SK-MEL-5 (cell line): ENCODE data around the gene PFKFB3. TPM values are rescaled to one million over a fixed set of nuclear protein-coding genes. Genes with fewer than 3 reads are reported as not detected.
"Not testable (repeated sequence)": the region's sequence is repeated elsewhere in the genome, so short reads cannot be mapped to it uniquely, and the experiment has no call there.

Source experiments
- DNase-seq: peaks from one replicate; pipeline ENCODE4 v3.0.0-alpha.2; 2016; ENCODE audit warnings: low read depth, low spot score
- in situ Hi-C: cut with HindIII; loops from 2 replicates; pipeline ENCODE4 v1.10.0; 2016; ENCODE audit warnings: low sequenced_read_pairs, high pct_unique_total_duplicates, low pct_unique_long_range_greater_than_20kb
- total RNA-seq: library from RNA; depleted of rRNA; stranded (reverse); fragments of >200 nt; shearing (Covaris generic); gene quantifications from 2 replicates; pipeline ENCODE4 v1.2.3, GENCODE V29; 2014

Gene PFKFB3
- total RNA-seq, 1 experiment from 2014 or later: 17.9 TPM

GRCh38 chr10:6225263-6225814 is 22.6 kb downstream of the PFKFB3 start:
- no peak for DNase-seq
- in situ Hi-C loops: no loop called here

GRCh38 chr10:6226216-6226615 is 23.5 kb downstream of the PFKFB3 start:
- in situ Hi-C loops: no loop called here
- DNase-seq: no peak

- in situ Hi-C loops: no loop called here
- no peak for DNase-seq
Measured at GRCh38 chr10:6227346-6227745, 24.6 kb downstream of the PFKFB3 start.

DNA sequence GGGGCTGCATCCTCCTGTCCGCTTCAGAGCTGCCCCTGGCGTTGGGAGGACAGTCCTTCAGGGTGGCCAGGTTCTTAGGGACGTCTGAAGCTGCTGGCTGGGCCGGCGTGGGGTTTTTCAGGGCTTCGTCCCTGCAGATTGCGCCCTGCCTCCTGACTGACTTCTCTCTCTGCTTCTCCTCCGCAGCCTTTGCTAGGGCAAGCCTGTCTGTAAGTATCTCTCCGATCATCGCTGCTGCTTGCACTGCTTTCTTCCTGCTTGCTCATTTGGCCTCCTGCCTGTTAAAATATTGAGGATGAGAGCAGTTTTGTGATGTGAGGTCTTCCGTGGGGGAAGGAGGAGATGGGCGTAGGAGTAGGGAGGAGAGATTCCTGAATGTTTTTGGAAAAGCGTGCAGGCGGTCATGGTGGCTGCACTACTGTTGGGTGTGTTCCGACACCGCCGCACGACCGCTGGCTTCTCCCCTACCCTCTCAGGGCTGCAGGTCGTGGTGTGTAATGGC is 25.3 kb downstream of the PFKFB3 start:
- in situ Hi-C loops: no loop called here
- DNase-seq: no peak

- in situ Hi-C loops: no loop called here
- no peak for DNase-seq
Measured at GRCh38 chr10:6228647-6229046, 25.9 kb downstream of the PFKFB3 start.

DNA sequence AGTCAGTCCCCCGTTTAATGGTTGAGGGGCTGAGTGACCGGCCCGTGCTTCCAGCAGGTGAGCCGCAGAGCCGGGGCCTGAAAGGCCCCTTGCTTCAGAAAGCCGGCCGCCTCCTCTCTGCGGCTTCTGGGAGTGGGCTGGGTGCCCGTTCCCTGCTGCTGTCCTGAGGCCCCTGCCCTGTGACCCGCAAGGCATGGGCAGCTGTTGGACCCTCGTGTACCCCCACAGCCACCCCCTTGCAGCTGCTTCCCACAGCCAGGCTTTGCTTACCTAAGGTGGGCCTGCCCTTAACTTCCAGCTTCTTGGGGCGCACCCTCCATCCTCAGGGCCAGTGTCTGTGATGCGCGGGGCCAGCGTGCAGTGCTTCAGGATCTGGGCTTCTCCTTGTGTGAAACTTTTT is 26.6 kb downstream of the PFKFB3 start:
- in situ Hi-C loops: no loop called here
- DNase-seq: no peak

GRCh38 chr10:6229746-6230145 is 27.0 kb downstream of the PFKFB3 start:
- in situ Hi-C loops: no loop called here
- no peak for DNase-seq

DNA sequence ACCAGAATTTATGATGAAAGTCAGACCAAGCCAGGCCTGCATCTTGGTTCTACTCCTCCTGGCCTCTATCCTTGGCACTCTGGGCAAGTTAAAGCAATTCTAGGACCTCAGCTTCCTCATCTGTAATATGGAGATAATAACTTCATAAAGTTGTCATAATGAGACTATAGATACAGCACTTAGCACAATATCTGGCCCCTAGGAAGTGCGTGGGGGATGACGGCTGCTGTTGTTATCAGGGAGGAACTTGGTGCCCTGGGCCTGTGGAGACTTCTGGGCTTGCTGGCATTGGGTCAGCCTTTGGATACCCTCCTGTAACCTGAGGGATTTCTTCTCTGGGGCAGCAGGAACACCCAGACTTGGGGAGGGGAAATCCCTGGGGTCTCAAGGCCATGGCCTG is 27.6 kb downstream of the PFKFB3 start:
- DNase-seq: no peak
- in situ Hi-C loops: no loop called here

GRCh38 chr10:6231146-6231545 is 28.4 kb downstream of the PFKFB3 start:
- no peak for DNase-seq
- in situ Hi-C loops: no loop called here

DNA sequence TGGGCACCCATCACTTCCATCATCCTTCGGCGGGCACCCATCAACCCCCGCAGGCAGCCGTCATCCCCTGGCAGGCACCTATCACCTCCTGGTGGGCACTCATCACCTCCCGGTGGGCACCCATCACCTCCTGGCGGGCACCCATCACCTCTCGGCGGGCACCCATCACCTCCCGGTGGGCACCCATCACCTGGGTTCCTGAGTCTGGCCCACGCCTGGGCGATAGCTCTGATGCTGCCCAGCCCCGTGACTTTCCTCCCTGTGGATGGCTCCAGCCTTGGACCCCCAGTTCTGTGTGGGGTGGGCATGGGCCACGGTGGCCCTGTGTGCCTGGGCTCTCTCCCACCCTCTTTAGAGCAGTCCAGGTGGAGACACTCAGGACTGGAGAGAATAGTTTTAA is 29.0 kb downstream of the PFKFB3 start:
- no peak for DNase-seq
- in situ Hi-C loops: no loop called here

GRCh38 chr10:6232225-6232807 is 29.6 kb downstream of the PFKFB3 start:
- in situ Hi-C loops: no loop called here
- no peak for DNase-seq

- no peak for DNase-seq
- in situ Hi-C loops: no loop called here
Measured at GRCh38 chr10:6232846-6233724, 30.4 kb downstream of the PFKFB3 start.

DNA sequence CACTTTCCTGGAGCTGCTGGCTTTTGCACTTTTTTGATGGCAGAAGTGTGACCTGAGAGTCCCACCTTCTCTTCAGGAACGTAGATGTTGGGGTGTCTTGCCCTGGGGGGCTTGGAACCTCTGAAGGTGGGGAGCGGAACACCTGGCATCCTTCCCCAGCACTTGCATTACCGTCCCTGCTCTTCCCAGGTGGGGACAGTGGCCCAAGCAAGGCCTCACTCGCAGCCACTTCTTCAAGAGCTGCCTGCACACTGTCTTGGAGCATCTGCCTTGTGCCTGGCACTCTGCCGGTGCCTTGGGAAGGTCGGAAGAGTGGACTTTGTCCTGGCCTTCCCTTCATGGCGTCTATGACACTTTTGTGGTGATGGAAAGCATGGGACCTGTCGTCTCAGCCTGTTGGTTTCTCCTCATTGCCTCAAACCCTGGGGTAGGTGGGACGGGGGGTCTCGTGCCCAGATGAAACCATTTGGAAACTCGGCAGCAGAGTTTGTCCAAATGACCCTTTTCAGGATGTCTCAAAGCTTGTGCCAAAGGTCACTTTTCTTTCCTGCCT is 31.1 kb downstream of the PFKFB3 start:
- no peak for DNase-seq
- in situ Hi-C loops: no loop called here

- in situ Hi-C loops: no loop called here
- no peak for DNase-seq
Measured at GRCh38 chr10:6234371-6234770, 31.6 kb downstream of the PFKFB3 start.

- DNase-seq: no peak
- in situ Hi-C loops: no loop called here
Measured at GRCh38 chr10:6236349-6237198, 33.8 kb downstream of the PFKFB3 start.

DNA sequence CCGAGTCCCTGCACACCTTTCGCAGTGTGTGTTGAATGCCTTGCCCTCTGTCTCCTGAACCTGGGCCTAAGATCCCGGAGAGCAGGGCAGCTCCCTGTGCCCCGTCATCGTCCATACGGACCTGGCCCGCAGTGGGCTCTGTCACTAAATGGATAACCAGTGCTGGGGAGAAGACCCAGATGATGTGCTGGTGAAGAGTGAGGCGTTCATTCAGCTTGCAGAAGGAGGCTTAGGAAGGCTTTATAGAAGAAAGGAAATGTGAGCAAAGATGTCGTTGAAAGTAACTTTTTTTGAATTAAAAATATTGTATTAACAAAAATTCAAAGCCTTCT is 34.4 kb downstream of the PFKFB3 start:
- in situ Hi-C loops: no loop called here
- no peak for DNase-seq

DNA sequence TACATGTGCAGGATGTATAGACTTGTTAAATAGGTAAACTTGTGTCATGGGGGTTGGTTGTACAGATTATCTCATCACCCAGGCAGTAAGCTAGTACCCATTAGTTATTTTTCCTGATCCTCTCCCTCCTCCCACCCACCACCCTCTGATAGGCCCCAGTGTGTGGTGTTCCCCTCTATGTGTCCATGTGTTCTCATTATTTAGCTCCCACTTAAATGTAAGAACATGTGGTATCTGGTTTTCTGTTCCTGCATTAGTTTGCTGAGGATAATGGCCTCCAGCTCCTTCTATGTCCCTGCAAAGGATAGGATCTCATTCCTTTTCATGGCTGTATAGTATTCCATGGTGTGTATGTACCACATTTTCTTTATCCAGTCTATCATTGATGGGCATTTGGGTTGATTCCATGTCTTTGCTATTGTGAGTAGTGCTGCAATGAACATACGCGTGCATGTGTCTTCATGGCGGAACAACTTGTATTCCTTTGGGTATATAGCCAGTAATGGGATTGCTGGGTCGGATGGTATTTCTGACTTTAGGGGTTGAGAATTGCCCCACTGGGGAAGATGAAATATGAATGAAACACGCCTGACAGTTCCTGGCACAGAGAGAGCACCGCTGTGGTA is 36.0 kb downstream of the PFKFB3 start:
- in situ Hi-C loops: not testable (repeated sequence)

More for the DNA sequence above, 36.0 kb downstream of the PFKFB3 start:
- not testable (repeated sequence) for DNase-seq
